IPS-18a (cell line): ENCODE measurements around the gene NDUFB11.

Source experiments
- H3K27ac ChIP-seq: one replicate; pipeline ENCODE4 v1.5.1; 2013; ENCODE audit warnings: low read length
- H3K27me3 ChIP-seq: one replicate; pipeline ENCODE4 v1.6.1; 2013; ENCODE audit warnings: mild to moderate bottlenecking, low read length; ENCODE audit not compliant: control insufficient read depth, insufficient read depth
- H3K36me3 ChIP-seq: one replicate; pipeline ENCODE4 v1.6.1; 2013; ENCODE audit warnings: low read depth, low read length; ENCODE audit not compliant: control insufficient read depth
- H3K4me1 ChIP-seq: one replicate; pipeline ENCODE4 v1.6.1; 2013; ENCODE audit warnings: low read depth, low read length; ENCODE audit not compliant: control insufficient read depth
- H3K4me3 ChIP-seq: one replicate; pipeline ENCODE4 v1.5.1; 2013; ENCODE audit warnings: low read length
- H3K9ac ChIP-seq: one replicate; pipeline ENCODE4 v1.6.1; 2013; ENCODE audit warnings: mild to moderate bottlenecking, low read length, moderate library complexity
- H3K9me3 ChIP-seq: one replicate; pipeline ENCODE4 v1.6.1; 2013; ENCODE audit warnings: low read depth, low read length; ENCODE audit not compliant: control insufficient read depth

The NDUFB11 gene

DNA sequence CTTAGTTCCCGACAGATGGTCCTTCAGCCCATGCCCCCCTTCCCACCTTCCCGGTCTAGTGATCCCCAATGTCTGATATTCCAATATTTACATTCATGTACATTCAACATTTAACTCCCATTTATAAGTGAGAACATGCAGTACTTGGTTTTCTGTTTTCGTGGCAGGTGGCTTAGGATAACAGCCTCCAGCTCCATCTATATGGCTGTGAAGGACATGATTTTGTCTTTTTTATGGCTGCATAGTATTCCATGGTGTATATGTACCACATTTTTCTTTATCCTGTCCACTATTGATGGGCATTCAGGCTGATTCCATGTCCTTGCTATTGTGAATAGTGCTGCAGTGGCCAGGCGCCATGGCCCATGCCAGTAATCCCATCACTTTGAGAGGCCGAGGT lies 14.3 kb upstream of the NDUFB11 start:
- no peak overlapping the region for H3K9ac ChIP-seq
- H3K36me3 ChIP-seq, result peaks cover 9% of the 10 kb centered on the region
- no peak overlapping the region for H3K4me3 ChIP-seq
- no peaks in the 10 kb centered on the region for H3K9me3 ChIP-seq
- H3K27me3 ChIP-seq, result no peaks in the 10 kb centered on the region
- no peaks in the 10 kb centered on the region for H3K4me1 ChIP-seq
- H3K27ac ChIP-seq, result no peak overlapping the region

GRCh38 chrX:47158131-47158530 lies 13.6 kb upstream of the NDUFB11 start:
- Histone ChIP-seq H3K27ac (no peak overlapping the region), H3K36me3 (peaks cover 9% of the 10 kb centered on the region), H3K27me3 (no peaks in the 10 kb centered on the region), H3K4me1 (no peaks in the 10 kb centered on the region), H3K9me3 (no peaks in the 10 kb centered on the region), H3K4me3 (no peak overlapping the region), H3K9ac (no peak overlapping the region)

DNA sequence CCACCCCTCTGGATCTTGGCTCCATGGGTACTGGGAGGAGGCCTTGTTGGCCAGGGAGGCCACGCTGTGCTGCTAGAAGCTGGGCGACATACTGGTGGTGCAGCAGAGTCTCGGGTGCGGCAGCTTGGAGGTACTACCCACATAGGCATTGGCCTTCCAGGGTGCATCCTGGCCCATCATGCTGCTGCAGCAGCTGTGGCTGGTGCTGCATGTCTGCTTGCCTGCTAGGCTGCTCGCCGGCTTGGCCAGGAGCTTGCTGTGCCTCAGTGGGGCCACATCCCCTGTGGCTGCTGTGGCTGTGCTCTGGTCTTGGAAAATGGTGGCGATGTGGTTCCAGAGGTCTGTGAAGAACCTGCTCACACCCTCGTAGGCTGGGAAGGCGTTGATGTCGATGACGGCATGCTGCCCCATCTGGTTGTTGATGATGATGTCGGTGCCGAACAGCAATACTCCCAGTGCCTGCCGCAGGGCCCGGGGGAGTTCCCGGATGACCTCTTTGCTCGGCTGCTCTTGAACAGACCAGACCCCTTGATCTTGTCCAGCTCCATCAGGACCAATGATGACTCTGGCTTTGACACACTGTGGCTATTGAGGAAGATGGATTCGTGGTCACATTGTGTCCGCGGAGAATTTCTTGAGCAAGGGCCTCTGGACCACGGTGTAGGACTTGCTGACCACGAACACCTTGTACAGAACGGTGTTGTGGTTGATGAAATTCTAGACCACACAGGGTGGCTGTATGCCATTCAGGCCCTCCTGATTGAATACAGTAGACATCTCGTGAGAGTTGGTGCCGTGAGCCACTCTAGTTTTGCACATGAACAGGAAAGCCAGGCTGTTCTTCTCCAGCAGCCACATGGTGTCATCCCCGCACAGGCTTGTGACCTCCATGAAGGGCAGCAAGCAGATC lies 12.4 kb upstream of the NDUFB11 start:
- Histone ChIP-seq H3K36me3 (peaks cover 7% of the 10 kb centered on the region), H3K27ac (no peak overlapping the region), H3K9ac (no peak overlapping the region), H3K4me3 (no peak overlapping the region), H3K9me3 (no peaks in the 10 kb centered on the region), H3K27me3 (no peaks in the 10 kb centered on the region), H3K4me1 (no peaks in the 10 kb centered on the region)

- no peaks in the 10 kb centered on the region for H3K4me1 ChIP-seq
- H3K36me3 ChIP-seq, result peaks cover 3% of the 10 kb centered on the region
- no peaks in the 10 kb centered on the region for H3K27me3 ChIP-seq
- no peak overlapping the region for H3K9ac ChIP-seq
- H3K27ac ChIP-seq, result no peak overlapping the region
- H3K4me3 ChIP-seq, result no peak overlapping the region
- H3K9me3 ChIP-seq, result no peaks in the 10 kb centered on the region
Observed at GRCh38 chrX:47151435-47151834, 6.9 kb upstream of the NDUFB11 start.

- Histone ChIP-seq H3K4me3 (no peak overlapping the region), H3K27ac (no peak overlapping the region), H3K36me3 (no peaks in the 10 kb centered on the region), H3K9me3 (no peaks in the 10 kb centered on the region), H3K9ac (no peak overlapping the region), H3K4me1 (no peaks in the 10 kb centered on the region), H3K27me3 (no peaks in the 10 kb centered on the region)
Observed at GRCh38 chrX:47148946-47149345, 4.4 kb upstream of the NDUFB11 start.

DNA sequence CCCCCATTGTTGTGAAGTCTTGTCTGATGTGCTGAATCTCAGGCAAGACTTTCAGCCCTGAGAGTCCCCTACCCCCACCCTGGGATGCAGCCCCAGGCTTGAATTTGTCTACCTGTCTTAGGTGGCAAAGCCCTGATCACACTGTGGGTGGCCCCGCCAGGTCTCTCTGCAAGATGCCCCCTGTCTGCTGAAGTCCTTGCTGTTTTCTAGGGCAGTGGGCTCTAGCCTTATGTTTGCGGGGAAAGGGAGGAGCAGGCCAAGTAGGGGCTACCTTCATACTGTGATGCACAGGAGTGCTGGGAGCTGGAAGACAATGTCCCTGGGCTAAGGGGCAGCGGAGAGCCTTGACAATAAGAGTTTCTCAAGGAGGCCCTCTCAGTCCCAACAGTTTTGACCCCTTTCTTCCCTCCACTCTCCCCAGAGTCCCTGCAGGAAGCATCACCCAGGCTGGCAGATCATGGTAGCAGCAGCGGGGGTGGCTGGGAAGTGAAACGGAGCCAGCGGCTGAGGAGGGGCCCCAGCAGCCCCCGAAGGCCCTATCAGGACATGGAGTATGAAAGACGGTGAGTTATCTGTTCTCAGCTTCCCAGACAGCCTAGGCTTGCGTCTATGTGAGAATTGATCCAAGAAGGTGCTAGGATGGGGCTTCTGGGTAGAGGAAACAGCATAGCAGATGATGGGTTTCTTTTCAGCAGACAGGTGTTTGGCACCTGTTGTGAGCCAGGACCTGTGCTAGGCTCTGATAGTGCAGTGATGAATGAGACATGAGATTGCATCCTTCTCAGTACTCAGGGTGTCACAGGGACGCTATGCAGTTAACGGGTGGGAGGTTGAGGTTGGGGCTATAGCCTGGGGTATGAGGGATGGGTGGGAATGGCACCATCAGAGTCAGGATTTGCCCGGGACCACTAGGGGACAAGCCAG lies 2.7 kb upstream of the NDUFB11 start:
- Histone ChIP-seq H3K36me3 (peaks cover under 1% of the 10 kb centered on the region), H3K4me1 (no peaks in the 10 kb centered on the region), H3K27me3 (no peaks in the 10 kb centered on the region), H3K9me3 (peaks cover 3% of the 10 kb centered on the region), H3K4me3 (peak overlapping the region; percentile 69), H3K27ac (no peak overlapping the region), H3K9ac (no peak overlapping the region)

DNA sequence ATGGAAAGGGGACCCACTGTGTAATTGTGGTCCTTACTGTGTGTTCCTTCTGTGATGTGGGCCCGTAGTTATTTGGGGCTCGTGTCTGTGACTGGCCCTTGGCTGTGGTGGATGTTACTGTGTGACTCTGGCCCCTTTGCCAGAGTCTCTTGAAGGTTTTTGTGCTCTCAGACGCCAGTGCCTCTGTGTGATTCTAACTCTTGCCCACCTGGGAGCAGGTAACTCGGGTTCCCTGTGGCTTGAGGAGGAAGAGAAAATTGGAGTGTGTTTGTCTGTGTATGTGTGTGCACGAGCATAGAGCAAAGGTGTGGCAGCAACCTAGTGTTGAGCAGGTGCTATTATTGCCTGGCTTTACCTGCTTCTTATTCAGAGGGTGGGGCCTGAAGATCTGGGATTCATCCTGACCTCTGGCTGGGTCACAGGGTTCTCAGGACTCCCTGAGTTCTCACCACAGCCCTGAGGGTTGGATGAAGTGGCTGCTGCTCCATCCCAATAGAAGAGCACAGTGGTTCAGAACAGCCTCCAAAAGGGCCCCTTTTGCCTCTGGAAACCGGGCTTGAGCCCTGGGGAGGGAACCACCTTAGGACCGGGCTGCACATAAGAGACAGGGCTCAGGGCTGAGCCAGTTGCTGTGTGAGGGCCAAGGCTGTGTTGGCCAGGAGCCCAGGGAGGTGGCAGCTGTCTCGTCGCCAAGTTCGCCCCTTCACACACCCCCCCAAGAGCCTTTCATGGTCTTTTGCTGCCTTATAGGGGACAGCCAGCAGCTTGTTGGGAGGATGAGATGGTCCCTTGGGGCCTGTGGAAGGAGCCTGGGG lies 1.8 kb upstream of the NDUFB11 start:
- H3K36me3 ChIP-seq, result peaks cover 6% of the 10 kb centered on the region
- H3K9me3 ChIP-seq, result peaks cover 3% of the 10 kb centered on the region
- H3K27me3 ChIP-seq, result no peaks in the 10 kb centered on the region
- peak overlapping the region; percentile 69 for H3K4me3 ChIP-seq
- H3K9ac ChIP-seq, result peak overlapping the region; percentile 84
- no peaks in the 10 kb centered on the region for H3K4me1 ChIP-seq
- H3K27ac ChIP-seq, result no peak overlapping the region

DNA sequence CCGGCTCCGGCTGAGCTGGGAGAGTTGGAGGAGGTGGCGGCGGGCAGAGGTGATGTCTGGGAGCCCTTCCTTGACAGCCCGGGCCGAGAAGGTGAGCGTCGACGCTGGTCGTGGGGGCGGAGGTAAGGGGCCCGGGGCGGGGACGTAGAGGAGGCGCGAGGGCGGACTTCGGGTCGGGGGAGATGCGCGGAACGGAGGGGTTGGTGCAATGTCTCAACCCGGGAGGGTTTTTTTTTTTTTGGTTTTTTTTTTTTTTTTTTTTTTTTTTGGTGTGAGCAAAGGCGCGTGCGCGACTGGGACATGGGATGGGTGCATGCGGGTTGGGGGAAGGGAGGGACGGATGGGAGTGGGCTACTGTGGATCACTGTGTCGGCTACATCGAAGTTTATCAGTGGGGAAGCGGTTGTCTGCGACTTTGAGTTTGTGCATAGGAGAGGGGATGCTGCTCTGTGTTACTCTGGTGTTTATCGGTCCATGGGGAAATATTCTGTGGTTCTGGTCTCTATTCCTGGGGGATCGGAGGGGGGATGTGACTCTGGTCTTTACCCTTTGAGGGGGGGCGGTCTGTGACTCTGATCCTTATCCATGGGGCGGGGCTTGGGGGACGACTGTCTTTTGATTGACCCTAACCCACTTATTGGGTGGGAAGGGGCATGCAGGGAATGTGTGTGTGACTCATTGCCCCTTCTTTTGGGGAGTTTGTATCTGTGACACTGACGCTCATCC lies 1.1 kb upstream of the NDUFB11 start:
- no peaks in the 10 kb centered on the region for H3K27me3 ChIP-seq
- peak overlapping the region; percentile 84 for H3K9ac ChIP-seq
- H3K36me3 ChIP-seq, result peaks cover 6% of the 10 kb centered on the region
- H3K9me3 ChIP-seq, result peaks cover 3% of the 10 kb centered on the region
- peak overlapping the region; percentile 75 for H3K27ac ChIP-seq
- no peaks in the 10 kb centered on the region for H3K4me1 ChIP-seq
- peak overlapping the region; percentile 69 for H3K4me3 ChIP-seq

- Histone ChIP-seq H3K4me3 (peak overlapping the region; percentile 69), H3K9ac (peak overlapping the region; percentile 84), H3K9me3 (peaks cover 3% of the 10 kb centered on the region), H3K36me3 (peaks cover 6% of the 10 kb centered on the region), H3K27me3 (no peaks in the 10 kb centered on the region), H3K27ac (peak overlapping the region; percentile 86), H3K4me1 (no peaks in the 10 kb centered on the region)
Observed at GRCh38 chrX:47143894-47144625, 442 bp downstream of the NDUFB11 start.

- H3K9ac ChIP-seq, result no peak overlapping the region
- H3K27me3 ChIP-seq, result no peaks in the 10 kb centered on the region
- no peak overlapping the region for H3K27ac ChIP-seq
- no peak overlapping the region for H3K4me3 ChIP-seq
- peaks cover 6% of the 10 kb centered on the region for H3K36me3 ChIP-seq
- no peaks in the 10 kb centered on the region for H3K4me1 ChIP-seq
- H3K9me3 ChIP-seq, result peaks cover 5% of the 10 kb centered on the region
Observed at GRCh38 chrX:47138171-47138570, 6.3 kb downstream of the NDUFB11 start.
